ENCODE data around the gene MAPK9.
A peak's percentile ranks its signal among the peaks of the same experiment; 100 is the strongest.
"Not testable (repeated sequence)": the region's sequence is repeated elsewhere in the genome, so short reads cannot be mapped to it uniquely, and the experiment has no call there.

Gene MAPK9

DNA sequence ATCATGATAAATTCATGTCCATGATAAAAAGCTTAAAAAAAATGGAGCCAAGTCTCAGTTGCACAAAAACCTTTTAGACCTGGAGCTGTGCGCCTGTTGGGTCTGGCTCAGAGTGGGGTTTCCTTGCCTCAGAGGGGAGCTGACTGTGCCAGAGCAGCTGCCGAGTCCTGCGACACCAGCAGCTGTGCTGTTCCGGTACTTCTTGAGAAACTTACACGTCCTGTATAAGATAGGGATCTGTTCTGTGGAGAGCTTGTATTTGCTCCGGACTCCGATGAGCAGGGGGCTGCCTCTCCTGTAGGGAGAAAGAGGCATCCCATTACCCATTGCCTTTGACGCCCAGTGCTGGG, 32.7 kb upstream of the MAPK9 start:
- DNase-seq, result no peak

DNA sequence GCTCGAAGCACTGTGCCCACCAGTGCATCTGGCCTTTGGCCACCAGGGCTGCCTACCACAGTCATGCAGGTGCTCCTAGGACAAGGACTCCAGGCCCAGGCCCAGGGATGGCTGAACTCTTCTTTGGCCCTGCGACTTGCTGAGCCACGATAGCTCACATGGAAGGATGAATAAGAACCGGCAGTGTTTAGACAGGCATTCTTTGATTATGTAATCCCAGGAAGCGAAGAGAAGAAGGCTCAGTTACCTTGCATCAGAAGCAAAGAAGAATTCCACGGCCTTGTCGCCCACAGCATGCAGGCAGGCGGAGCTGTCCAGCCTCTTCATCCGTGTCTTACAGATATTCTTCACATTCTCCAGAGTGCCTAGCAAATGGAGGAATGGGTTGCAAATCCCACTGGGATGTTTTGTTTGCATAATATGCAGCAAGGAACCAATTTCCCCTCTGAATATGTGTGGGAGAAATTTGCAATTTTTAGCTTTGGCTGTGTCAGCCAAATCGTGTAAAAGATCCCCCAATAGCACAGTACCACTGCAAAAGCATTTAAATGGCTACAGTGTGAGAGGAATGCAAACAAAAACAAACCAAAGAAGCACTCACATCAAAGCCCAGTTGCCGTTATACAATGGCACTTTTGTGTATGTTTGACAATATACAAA, 32.2 kb upstream of the MAPK9 start:
- DNase-seq, result peak; percentile 43 to 47 (median 43)

DNA sequence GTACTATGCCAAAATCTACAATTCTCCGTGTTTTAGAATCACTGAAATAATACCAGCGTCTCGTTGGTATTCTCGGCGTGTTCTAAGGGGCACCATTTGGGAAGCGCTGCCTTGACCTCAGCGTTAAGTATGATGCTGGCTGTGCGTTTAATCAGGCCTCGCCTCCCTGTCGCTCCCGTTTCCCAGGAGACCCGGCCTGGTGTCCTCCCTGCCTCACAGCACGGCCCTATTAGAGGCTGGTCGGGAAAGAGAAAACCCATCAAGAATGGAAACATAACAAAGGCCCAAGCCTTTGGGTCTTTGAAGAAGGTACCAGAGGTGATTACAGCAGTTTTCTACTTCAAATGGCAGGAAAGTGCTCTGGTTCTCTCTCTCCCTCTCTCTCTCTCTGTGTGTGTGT, 31.3 kb upstream of the MAPK9 start:
- DNase-seq, result no peak

DNA sequence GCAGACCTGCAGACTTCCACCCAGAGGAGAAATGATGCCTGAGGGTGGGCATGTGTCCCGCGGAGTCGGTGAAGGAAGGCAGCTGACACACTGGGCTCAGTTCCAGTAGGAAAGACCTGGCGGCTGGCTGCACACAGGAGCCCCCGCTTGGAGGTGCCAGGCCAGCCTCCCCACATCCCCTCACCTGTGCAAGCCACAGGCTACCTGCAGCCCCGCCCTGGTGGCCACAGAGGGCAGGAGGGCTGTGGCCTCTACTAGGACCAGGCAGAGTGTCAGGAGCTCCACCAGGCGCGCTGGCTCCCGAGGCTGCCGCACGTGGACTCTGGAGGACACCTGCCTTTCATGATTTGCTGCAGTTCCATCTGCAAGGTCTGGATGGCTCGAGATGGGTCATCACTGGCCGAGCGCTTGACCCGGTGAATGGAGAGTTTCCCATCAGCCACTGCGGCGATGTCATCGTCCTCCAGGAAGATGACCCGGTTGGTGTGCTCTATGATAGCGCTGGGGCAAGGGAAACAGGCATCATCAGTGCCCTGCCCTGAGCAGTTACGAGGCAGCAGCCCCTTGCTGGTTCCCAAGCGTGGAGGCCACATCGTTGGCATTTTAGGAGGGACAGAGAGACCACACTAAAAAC, 26.7 kb upstream of the MAPK9 start:
- no peak for DNase-seq

DNA sequence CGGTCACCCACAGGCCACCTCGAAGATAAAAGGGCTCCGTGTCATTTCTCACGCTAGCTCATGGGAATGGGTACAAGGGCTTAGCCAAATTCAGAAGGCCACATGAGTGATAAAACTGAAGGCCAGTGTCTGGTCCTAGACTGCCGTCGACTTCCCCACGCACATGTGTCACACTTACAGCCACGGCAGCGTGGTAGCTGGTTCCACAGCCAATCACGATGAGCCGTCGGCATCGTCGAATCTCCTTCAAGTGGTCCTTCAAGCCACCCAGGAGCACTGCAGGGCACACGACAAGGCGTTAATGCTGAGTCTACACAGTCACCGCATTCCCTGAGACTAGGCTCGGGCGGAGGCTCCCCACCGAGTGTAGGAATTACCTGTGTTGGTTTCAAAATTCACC, 24.7 kb upstream of the MAPK9 start:
- no peak for DNase-seq

DNA sequence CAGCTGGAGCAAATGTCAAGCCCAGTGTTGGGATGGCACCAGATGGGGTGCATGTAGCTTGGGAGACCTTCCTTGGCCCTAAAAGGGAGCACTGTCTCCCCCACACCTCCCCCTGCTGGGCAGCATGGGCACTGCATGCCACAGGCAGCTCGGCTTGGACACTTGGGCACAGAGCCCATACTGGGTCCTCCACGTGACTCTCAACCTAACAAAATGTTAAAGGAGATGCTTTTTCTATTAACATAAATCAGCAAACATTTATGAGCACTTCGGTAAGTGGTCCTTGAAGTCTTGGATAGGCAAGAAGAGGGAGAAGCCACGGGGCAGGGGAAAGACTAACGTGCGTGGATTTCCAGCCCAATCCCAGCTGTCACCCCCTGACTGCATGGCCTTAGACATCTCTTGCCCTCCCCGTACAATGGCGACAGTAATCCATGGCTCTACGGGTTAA, 23.9 kb upstream of the MAPK9 start:
- DNase-seq, result peak; percentile 74 to 85 (median 76)

DNA sequence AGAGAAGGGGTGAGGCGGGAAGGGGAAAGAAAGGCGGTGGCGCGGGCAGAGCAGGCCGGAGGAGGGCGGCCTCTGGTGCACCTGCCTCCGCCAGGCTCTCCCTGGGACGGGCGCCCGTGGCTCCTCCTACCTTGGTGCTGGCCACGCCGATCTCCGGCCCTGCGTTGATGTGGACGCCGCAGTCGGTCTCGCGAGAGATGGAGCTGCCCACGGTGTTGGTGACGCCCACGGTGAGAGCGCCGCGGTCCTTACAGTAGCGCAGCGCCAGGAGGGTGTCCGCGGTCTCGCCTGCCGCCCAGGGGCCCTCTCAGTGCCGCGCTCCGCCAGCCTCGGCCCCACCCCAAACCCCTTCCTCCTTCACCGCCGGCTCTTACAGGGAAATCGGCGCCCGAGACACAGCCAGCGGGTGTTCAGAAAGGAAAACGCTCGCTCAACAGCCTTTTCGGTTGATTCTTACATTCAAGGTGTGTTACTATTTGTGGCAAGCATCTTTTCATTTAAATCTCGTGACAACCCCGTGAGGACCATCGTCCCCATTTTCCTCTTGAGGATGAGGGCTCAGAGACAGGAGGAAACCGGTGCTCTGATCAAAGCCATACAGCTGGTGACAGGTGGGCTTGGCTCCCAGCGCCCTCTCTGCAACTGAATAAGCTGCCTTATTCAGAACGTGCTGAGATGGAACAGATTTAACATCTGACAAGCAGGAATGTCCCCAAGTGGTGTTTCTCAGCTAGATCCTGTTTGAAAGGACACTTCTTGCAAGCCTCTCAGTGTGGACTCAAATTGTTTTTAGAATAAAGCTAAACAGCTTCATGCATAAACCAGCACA, 22.0 kb upstream of the MAPK9 start:
- DNase-seq, result peak in 2 of 3 donors; percentile 89 to 95

DNA sequence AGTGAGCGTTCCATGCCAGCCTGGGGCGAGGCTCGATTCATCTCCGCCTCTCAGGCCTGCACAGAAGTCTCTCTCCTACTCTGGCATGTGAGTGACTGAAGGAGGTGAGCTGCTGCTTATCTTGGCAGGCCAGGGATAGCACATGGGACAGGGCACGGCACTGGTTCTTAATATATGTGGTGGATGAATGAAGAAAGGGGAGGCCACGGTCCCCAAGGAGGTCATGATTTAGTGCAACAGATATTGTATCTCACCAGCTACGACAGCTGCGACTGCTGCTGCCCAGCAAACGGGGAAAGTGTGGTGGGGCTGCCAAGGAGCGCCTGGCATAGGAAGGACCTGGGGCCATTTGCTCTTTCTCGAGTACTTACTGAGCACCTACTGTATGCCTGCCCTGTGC, 19.3 kb upstream of the MAPK9 start:
- DNase-seq, result no peak

DNA sequence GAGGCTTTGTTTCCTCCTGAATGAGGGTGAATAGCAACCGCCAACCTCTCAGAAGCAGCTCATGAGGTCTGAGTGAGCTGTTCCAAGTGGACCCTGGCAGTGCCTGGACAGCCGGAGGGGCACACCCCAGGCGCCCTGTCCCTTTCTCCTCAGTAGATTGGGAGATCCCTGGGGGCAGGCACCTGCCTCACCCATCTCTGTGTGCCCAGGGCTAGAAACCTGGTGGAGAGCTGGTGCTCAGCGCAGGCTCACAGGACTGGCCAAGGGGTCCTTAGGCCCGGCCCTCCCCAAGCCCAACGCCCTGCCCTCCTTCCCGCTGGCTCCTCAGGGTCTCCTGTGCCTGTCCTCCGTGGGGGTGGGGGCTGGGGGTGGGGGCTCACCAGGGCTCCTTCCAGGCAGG, 14.9 kb upstream of the MAPK9 start:
- no peak for DNase-seq

DNA sequence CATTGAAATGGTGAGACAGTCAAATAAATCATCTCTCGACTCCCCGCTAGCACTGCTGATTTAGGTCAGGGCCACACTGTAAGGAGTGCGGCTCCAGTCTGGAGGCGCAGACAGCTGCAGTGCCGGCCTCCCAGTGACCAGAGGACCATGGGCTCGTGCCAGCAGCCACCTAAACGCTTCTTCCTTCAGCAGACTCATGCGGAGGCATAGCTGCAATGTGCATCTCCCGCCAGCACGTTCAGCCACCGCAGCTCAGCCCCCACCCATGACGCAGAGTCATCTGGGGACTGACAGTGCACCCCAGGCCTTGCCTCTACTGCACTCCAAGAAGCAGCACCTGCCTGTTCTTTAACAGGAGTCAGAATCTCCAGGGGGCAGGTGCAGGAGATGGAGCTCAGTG, 13.6 kb upstream of the MAPK9 start:
- DNase-seq, result no peak

DNA sequence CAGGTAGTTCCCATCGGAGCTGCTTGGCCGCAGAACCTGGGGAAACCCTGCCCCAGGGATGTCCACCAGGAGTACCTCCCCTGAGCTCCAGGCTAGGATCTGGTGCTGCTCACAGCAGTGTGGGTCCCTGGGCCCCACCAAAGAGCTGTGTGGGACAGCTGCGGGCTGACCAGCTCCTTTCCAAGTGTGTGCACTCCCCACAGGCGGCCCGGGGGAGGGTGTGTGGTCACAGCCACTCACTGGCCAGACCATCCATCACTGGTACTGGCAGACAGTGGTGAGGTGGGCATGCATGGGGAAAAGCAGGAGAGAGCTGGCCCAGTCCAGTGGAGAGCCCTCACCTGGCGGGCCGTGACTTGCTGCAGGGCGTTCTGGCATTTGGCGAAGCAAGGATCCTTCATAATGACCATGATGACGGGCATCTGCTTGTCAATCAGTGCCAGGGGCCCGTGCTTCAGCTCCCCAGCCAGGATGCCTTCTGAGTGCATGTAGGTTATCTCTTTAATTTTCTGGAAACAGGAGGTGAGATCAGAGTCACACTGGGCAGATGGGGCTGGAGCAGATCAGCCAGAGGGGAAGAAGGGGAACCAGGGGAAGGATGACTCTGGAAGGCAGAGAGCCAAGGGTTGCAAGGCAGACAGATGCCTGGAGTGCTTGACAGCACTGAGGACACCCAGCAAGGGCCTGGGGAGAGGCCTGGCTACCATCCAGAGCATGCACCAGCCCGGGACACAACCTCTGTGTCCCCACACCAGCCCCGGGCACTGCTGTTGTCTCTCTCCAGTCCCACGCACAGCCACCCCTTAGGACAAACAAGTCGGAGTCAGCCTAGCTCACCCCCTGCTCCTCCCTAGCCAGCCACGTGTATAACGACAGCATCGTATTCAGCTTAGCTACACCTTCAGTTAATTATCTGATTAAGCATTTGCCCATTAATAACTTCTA, 12.8 kb upstream of the MAPK9 start:
- DNase-seq, result no peak

DNA sequence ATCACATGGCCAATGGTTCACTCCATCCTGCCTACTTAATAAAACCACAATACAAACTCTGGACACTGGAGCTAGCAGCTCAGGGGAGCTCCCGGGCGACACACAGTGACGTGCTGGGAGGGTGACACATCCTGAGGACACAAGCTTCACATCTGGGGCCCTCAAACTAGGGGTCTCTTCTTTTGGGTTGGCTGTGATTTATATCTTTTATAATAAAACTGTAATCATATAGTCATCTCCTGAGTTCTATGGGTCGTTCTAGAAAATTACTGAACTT, 12.1 kb upstream of the MAPK9 start:
- DNase-seq, result no peak

DNA sequence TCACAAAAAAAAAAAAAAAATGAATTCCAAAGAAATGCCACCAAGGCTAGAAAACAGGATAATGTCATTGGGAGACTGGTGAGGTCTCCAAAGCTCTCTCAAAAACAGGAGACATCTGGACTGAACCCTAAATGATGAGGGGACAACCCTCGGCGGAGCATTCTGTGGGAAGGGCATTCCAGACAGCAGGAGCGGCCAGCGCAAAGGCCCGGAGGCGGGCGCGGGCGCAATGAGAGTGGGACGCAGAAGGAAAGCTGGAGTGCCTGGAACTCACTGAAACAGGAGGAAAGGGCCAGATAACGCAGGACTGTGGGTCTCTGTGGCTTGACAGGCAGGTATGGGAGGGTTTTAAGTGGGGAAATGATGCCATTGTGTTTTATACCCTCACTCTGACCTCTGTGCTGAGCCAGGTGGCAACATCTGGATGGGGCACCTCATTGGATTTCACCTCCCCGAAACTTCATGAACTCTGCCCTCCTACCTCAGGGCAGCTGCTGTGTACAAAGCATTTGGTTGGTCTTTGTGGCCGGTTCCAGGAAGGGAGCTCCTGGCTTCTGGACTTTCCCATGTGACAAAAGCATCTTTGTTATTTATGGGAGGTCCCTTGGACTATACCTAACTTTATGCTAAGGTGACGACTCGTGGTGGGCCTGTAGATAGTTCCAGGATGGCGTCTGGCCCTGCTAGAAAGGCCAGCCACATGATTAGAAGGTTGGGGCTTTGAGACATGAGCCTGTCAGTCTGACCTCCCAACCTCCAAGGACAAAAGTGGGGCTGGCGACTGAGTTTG, 11.5 kb upstream of the MAPK9 start:
- DNase-seq, result no peak

DNA sequence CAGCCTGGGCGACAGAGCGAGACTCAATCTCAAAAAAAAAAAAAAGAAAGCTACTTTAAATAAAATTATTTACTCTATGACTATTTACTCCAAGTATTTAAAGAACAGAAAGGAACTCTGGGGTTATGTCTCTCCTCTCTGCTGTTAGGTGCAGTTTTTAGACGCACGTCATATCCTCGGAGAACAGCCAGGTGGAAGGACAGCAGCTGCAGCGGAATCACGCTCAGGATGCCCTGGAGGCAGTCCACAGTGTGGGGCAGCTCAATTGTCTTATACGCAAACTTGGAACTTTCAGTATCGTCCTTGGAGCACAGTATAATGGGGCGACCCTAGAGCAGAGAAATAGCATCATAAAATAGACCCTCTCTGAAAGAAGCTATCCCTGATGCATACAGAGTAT, 10.4 kb upstream of the MAPK9 start:
- no peak for DNase-seq

DNA sequence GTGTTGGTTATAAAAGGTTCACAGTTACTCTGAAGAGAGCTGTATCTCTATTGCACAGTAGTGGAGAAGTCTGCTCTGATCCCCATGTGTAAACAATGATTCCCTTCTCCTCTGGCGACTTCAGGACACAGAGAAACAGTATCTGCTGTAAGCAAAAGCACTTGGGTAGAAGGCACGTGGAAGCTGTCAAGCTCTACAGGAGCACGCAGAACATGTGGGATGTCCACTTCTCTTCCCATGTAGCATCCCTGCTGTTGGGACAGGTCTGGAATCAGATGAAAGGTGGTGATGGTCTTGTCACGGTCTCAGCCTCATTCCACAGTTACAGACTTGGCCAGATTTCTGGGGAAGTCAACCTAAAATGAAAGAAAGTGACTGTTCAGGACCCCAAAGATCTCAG, 9.4 kb upstream of the MAPK9 start:
- DNase-seq, result no peak

DNA sequence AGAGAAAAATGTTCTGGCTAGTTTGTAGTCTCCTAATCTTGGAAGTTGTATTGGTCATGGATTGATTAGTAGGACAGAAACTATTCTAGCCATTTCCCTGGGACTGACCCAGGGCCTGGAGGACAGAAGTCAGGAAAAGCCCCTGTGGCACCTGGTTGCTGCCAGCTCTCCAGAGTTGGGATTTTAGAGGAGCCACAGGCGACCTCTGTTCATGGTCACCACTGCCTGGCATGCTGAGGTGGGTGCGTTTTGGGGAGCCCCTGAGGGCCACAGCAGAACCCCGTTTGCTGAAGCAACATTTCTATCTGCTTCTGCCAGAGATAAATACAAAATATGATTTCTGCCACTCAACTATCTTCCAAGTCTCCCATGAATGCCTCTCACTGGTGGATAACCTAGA, 7.6 kb upstream of the MAPK9 start:
- DNase-seq, result no peak

DNA sequence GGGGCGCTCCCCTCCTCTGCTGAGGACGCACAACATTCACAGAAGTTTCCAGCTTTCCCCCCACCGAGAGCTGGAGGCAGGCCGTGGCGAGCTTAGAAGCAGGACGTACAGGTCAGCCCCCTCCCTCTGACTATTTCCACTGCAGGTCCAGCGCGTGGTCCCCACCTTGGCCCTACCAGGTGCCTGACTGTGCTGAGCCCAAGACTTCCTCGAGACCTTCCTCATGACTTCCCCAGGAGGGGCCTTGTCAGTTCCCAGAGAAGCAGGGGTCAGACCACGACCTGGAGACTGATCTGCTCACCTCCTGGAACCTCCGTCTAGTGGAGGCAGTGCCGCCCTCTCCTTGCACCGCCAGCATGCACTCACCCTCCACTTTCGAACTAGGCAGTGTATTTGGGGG, 7.1 kb upstream of the MAPK9 start:
- not testable (repeated sequence) for DNase-seq

DNA sequence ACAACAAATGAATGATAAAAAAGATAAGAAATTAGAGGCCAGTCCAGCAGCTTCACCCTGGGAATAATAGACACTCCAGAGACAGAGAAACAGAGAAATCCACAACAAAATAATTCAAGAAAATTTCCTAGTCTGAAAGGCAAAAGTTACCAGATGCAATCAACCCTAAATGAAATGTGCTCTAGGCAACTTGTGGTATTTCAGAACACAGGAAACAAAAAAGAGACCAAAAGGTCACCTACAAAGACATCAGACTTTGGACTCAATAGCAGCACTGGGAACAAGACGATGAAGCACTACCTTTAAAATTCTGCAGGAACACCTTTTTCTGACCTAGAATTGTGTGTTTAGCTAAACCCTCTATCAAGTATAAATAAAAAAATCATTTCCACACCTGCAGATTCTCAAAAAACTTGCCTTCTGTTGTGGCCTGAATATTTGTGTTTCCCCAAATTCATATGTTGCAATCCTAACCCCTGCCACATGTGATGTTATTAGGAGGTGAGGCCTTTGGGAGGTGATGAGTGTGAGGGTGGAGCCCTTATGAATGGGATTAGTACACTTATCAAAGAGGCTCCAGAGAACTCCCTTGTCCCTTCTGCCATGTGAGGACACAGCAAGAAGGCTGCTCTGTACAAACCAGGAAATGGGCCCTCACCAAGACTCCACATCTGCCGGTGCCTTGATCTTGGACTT, 5.9 kb upstream of the MAPK9 start:
- DNase-seq, result no peak

DNA sequence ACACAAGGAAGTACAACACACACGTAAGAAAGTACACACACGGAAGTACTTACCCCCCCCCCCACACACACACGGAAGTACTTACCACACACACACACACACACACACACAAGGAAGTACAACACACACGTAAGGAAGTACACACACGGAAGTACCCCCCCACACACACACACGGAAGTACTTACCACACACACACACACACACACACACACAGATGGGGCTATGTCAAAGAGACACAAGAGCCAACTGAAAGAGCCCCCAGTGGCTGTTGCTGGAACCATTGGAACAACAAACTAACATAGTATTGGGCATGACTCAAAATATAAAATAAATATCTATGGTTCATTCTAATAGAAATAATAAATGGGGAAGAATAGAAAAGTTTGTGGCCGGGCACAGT, 4.9 kb upstream of the MAPK9 start:
- DNase-seq, result no peak

DNA sequence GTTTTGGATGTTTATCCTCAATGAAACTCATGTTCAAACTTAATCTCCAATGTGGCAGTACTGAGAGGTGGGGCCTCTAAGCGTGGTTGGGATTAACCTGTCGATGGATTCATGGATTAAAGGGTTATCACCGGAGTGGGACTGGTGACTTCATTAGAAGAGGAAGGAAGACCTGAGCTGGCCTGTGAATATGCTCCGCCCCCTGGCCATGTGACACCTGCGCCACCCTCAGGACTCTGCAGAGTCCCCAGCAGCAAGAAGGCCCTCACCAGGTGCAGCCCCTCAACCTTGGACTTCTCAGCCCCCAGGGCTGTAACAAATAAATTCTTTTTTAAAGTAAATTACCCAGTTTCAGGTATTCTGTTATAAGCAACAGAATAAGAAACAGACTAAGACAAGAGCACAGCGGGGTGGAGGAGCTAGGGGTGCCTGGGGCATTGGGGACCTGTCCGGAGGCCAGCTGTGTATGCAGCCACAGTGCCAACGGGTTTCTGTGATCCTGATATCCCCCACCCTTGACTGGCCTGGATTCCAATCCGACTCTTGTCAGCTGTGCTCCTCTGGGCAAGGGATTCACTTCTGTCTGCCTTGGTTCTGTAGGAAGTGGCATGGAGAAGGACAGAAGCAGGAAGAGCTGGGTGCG, 3.2 kb upstream of the MAPK9 start:
- DNase-seq, result no peak

DNA sequence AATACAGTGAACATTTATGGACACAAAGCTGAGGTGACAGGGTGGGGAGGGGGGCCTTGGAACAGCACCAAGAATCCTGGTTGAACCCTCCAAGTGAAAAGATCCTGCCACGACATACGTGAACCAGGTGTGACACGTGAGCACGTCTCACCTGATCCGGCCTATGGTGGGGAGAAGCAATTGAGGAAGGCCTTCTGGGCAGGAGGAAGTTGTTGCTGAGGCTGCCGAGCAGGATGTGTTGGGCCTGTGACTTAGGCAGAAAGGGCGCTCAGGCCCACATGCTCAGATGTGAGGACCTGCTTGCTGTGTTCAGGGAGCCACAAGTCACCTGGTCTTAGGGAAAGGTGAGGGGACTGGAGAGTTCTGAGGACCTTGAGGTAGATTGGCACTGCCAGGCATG, 2.5 kb upstream of the MAPK9 start:
- no peak for DNase-seq

Data from suppressor macrophage treated with lipopolysaccharide for 1 hour (primary cell).